ENCODE results near the gene LRRC74A. TPM values are rescaled to one million over a fixed set of nuclear protein-coding genes. Genes with fewer than 3 reads are reported as not detected.

Gene LRRC74A
- total RNA-seq, 1 donor from 2014 or later: not detected

DNA sequence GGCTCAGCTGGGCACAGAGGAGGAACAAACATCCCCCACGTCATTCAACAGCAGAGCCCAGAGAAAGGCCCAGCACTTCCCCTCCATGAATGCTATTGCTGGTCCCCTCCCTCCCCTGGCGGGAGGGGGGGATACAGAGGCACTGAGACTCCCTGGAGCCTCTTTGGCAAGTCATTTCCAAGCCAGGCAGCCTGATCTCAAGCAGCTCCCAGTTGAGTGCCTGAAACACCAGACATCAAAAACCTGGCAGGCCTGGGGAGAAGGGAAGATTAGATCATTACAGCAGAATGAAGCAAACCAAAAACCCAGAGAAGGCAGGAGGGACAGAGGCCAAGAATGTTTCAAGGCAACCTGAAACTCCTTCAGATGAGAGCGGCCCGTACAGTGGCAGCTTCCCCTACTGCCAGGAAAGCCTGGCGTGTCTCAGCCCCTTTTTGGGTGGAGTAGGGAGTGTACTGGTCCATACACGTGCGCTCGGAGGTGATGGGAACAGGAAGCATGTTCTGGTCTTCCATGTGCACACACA lies 92.1 kb downstream of the LRRC74A start:
- DNase-seq (ENCODE audit: low spot score): peak; percentile 53

GRCh38 chr14:76918782-76919394 lies 92.7 kb downstream of the LRRC74A start:
- peak; percentile 96 for DNase-seq (ENCODE audit: low spot score)
- peak; percentile 84 for ATAC-seq

More for the DNA sequence above, 92.1 kb downstream of the LRRC74A start:
- no peak for ATAC-seq

Other genes starting within 250 kb of the LRRC74A start
- gene VASH1, start 64.9 kb upstream of the LRRC74A start, total RNA-seq: 3.0 TPM
- gene ANGEL1, start 13.5 kb upstream of the LRRC74A start, total RNA-seq: 22.2 TPM
- gene IRF2BPL, start 202.3 kb downstream of the LRRC74A start, total RNA-seq: 18.1 TPM